ENCODE measurements around the gene FGF21.

FGF21 gene

DNA sequence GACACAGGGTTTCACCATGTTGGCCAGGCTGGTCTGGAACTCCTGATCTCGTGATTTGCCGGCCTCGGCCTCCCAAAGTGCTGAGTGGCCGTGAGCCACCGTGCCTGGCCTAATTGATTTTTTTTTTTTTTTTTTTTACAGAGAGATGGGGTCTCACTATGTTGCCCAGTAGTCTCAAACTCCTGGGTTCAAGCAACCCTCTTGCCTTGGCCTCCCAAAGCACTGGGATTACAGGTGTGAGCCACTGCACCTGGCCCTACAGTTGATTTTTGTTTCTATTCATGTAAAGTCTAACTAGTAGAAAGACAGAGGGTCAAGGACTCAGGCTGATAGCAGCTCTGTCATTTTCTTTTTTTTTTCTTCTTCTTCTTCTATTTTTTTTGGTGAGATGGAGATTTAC lies 21.8 kb downstream of the FGF21 start:
- Histone ChIP-seq H3K27ac (ENCODE audit: low read length) (no peak overlapping the region), H3K4me2 (ENCODE audit: low read length) (no peak overlapping the region), H3K9me3 (ENCODE audit: insufficient read depth, low read length) (no peaks in the 10 kb centered on the region), H3K27me3 (ENCODE audit: low read depth, low read length) (0 out of 2 replicates have a peak, but pooled peaks cover 3% of the 10 kb centered on the region), H3K4me3 (ENCODE audit: low read length) (no peak overlapping the region), H2AFZ (ENCODE audit: low read depth, low read length) (no peak overlapping the region), H4K20me1 (ENCODE audit: insufficient read depth, low read length) (no peaks in the 10 kb centered on the region), H3K9ac (ENCODE audit: low read length) (no peak overlapping the region), H3K79me2 (ENCODE audit: low read length) (no peaks in the 10 kb centered on the region), H3K36me3 (replicated peaks; ENCODE audit: low read depth, low read length) (no peaks in the 10 kb centered on the region), H3K4me1 (ENCODE audit: low read length) (peaks cover 16% of the 10 kb centered on the region)
- TF ChIP-seq CTCF (IDR thresholded peaks at IDR 0.05; ENCODE audit: low read depth, low read length) (no peak), EZH2phosphoT487 (IDR thresholded peaks at IDR 0.05; ENCODE audit: low read depth) (no peak)

DNA sequence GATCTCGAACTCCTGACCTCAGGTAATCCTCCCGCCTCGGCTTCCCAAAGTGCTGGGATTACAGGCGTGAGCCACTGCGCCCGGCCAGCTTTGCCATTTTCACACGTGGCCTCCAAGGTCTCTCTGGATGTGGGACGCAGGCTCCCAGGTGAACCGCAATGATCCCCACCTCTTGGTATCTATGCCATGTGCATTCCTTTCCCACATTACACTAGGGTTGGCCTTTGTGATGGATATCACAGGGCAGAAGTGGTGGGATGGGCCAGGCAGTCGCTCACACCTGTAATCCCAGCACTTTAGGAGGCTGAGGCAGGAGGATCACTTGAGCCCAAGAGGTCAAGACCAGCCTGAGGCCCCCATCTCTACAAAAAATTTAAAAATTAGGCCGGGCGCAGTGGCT lies 22.4 kb downstream of the FGF21 start:
- no peaks in the 10 kb centered on the region for H4K20me1 ChIP-seq (ENCODE audit: insufficient read depth, low read length)
- TF ChIP-seq EZH2phosphoT487 (IDR thresholded peaks at IDR 0.05; ENCODE audit: low read depth) (no peak), CTCF (IDR thresholded peaks at IDR 0.05; ENCODE audit: low read depth, low read length) (no peak)

GRCh38 chr19:48779636-48780035 lies 24.3 kb downstream of the FGF21 start:
- Histone ChIP-seq H3K9me3 (ENCODE audit: insufficient read depth, low read length) (no peaks in the 10 kb centered on the region), H3K36me3 (replicated peaks; ENCODE audit: low read depth, low read length) (no peaks in the 10 kb centered on the region), H4K20me1 (ENCODE audit: insufficient read depth, low read length) (no peaks in the 10 kb centered on the region), H3K79me2 (ENCODE audit: low read length) (no peaks in the 10 kb centered on the region), H3K4me1 (ENCODE audit: low read length) (peaks cover 16% of the 10 kb centered on the region), H3K4me3 (ENCODE audit: low read length) (no peak overlapping the region), H3K27me3 (ENCODE audit: low read depth, low read length) (no peaks in the 10 kb centered on the region), H3K9ac (ENCODE audit: low read length) (no peak overlapping the region), H2AFZ (ENCODE audit: low read depth, low read length) (no peak overlapping the region), H3K27ac (ENCODE audit: low read length) (no peak overlapping the region), H3K4me2 (ENCODE audit: low read length) (no peak overlapping the region)
- TF ChIP-seq EZH2phosphoT487 (IDR thresholded peaks at IDR 0.05; ENCODE audit: low read depth) (no peak), CTCF (IDR thresholded peaks at IDR 0.05; ENCODE audit: low read depth, low read length) (no peak)

More for the DNA sequence above, 22.4 kb downstream of the FGF21 start:
- Histone ChIP-seq H3K9me3 (ENCODE audit: insufficient read depth, low read length) (no peaks in the 10 kb centered on the region), H3K27ac (ENCODE audit: low read length) (no peak overlapping the region), H3K4me2 (ENCODE audit: low read length) (no peak overlapping the region), H3K27me3 (ENCODE audit: low read depth, low read length) (0 out of 2 replicates have a peak, but pooled peaks cover under 1% of the 10 kb centered on the region), H3K9ac (ENCODE audit: low read length) (no peak overlapping the region), H3K79me2 (ENCODE audit: low read length) (no peaks in the 10 kb centered on the region), H3K36me3 (replicated peaks; ENCODE audit: low read depth, low read length) (no peaks in the 10 kb centered on the region), H2AFZ (ENCODE audit: low read depth, low read length) (no peak overlapping the region), H3K4me3 (ENCODE audit: low read length) (no peak overlapping the region), H3K4me1 (ENCODE audit: low read length) (peaks cover 16% of the 10 kb centered on the region)

GRCh38 chr19:48780631-48781391 lies 25.5 kb downstream of the FGF21 start:
- H3K4me2 ChIP-seq (ENCODE audit: low read length): peak overlapping the region; percentile 51
- no peaks in the 10 kb centered on the region for H4K20me1 ChIP-seq (ENCODE audit: insufficient read depth, low read length)
- 0 out of 2 replicates have a peak overlapping the region, but pooled peaks have one; percentile 0 for H3K27ac ChIP-seq (ENCODE audit: low read length)
- H3K4me1 ChIP-seq (ENCODE audit: low read length): peaks cover 25% of the 10 kb centered on the region
- H2AFZ ChIP-seq (ENCODE audit: low read depth, low read length): peak overlapping the region; percentile 57
- H3K36me3 ChIP-seq (replicated peaks; ENCODE audit: low read depth, low read length): no peaks in the 10 kb centered on the region
- H3K9ac ChIP-seq (ENCODE audit: low read length): peak overlapping the region; percentile 6; the same call in 1 of the 2 replicates
- H3K27me3 ChIP-seq (ENCODE audit: low read depth, low read length): no peaks in the 10 kb centered on the region
- H3K9me3 ChIP-seq (ENCODE audit: insufficient read depth, low read length): no peaks in the 10 kb centered on the region
- H3K79me2 ChIP-seq (ENCODE audit: low read length): no peaks in the 10 kb centered on the region
- no peak for TF ChIP-seq EZH2phosphoT487 (IDR thresholded peaks at IDR 0.05; ENCODE audit: low read depth)
- TF ChIP-seq CTCF (IDR thresholded peaks at IDR 0.05; ENCODE audit: low read depth, low read length): no peak
- peak overlapping the region; percentile 31; the same call in 1 of the 2 replicates for H3K4me3 ChIP-seq (ENCODE audit: low read length)
